Effector CD8-positive, alpha-beta T cell (primary cell): Measurements from ENCODE around the gene SRGAP1.

Experiments
- DNase-seq: peaks from one replicate; lab custom pipeline; 2025; lab: John Stamatoyannopoulos, UW

Gene SRGAP1

GRCh38 chr12:64205542-64205941 lies 361.0 kb downstream of the SRGAP1 start:
- no peak for DNase-seq

GRCh38 chr12:64207453-64207852 lies 363.0 kb downstream of the SRGAP1 start:
- no peak for DNase-seq
